ENCODE data around the gene RPUSD3.

The RPUSD3 gene

GRCh38 chr3:9792405-9793160, 51.2 kb downstream of the RPUSD3 start, which contains the start of the genes ARPC4 and TADA3:
TSS of gene ARPC4 (plus strand) at chr3:9793082. CDS start at chr3:9793122, 40 bp downstream.
TSS of gene TADA3 (minus strand) at chr3:9792473. CDS start at chr3:9791466, 1,007 bp downstream.
- DNase-seq (ENCODE audit: insufficient read length): peak; percentile 78
- peak; percentile 54 for TF ChIP-seq POLR2AphosphoS5 (IDR thresholded peaks at IDR 0.05; ENCODE audit: low read depth, low read length)
- peak; percentile 95 for TF ChIP-seq TAF1 (IDR thresholded peaks at IDR 0.05; ENCODE audit: borderline replicate concordance, low read depth, low read length)
- peak; percentile 91 for TF ChIP-seq POLR2A (IDR thresholded peaks at IDR 0.05; ENCODE audit: low read depth, low read length)

GRCh38 chr3:9791790-9792404, 51.9 kb downstream of the RPUSD3 start:
- no peak for FAIRE-seq
- TF ChIP-seq POLR2A (IDR thresholded peaks at IDR 0.05; ENCODE audit: low read depth, low read length): no peak; the same call in none of the 2 replicates
- no peak for TF ChIP-seq POLR2AphosphoS5 (IDR thresholded peaks at IDR 0.05; ENCODE audit: low read depth, low read length)
- TF ChIP-seq TAF1 (IDR thresholded peaks at IDR 0.05; ENCODE audit: borderline replicate concordance, low read depth, low read length): no peak
- DNase-seq (ENCODE audit: insufficient read length): no peak

More at GRCh38 chr3:9792405-9793160, 51.2 kb downstream of the RPUSD3 start, which contains the start of the genes ARPC4 and TADA3:
- peak; percentile 90 for FAIRE-seq

GRCh38 chr3:9791127-9791526, 52.7 kb downstream of the RPUSD3 start:
- FAIRE-seq (no peak), DNase-seq (ENCODE audit: insufficient read length) (no peak)
- TF ChIP-seq POLR2AphosphoS5 (IDR thresholded peaks at IDR 0.05; ENCODE audit: low read depth, low read length) (no peak), POLR2A (IDR thresholded peaks at IDR 0.05; ENCODE audit: low read depth, low read length) (peak; percentile 16; the same call in 1 of the 2 replicates)

All from GM12892 (cell line).